ENCODE results near the gene INAVA.
"Not testable (repeated sequence)": the region's sequence is repeated elsewhere in the genome, so short reads cannot be mapped to it uniquely, and the experiment has no call there.

Gene INAVA

GRCh38 chr1:200919386-200919785, 24.7 kb downstream of the INAVA start:
- H3K4me3 ChIP-seq (ENCODE audit: low read length in 2 of 2): no peak overlapping the region
- H3K27me3 ChIP-seq (ENCODE audit: control insufficient read depth in 1 of 2, insufficient read depth in 2 of 2, low read length in 2 of 2): peaks cover 0 to 2% of the 10 kb centered on the region in 2 donors
- H3K9me3 ChIP-seq (ENCODE audit: control insufficient read depth in 2 of 2, low read length in 2 of 2): no peaks in the 10 kb centered on the region
- no peaks in the 10 kb centered on the region for H3K36me3 ChIP-seq (ENCODE audit: control insufficient read depth in 2 of 2, insufficient read depth in 2 of 2, low read length in 2 of 2)
- H3K9ac ChIP-seq (ENCODE audit: low read length in 2 of 2): no peak overlapping the region
- no peak overlapping the region for H3K27ac ChIP-seq (ENCODE audit: low read length)
- no peaks in the 10 kb centered on the region for H3K4me1 ChIP-seq (ENCODE audit: control insufficient read depth, insufficient read depth, low read length)

DNA sequence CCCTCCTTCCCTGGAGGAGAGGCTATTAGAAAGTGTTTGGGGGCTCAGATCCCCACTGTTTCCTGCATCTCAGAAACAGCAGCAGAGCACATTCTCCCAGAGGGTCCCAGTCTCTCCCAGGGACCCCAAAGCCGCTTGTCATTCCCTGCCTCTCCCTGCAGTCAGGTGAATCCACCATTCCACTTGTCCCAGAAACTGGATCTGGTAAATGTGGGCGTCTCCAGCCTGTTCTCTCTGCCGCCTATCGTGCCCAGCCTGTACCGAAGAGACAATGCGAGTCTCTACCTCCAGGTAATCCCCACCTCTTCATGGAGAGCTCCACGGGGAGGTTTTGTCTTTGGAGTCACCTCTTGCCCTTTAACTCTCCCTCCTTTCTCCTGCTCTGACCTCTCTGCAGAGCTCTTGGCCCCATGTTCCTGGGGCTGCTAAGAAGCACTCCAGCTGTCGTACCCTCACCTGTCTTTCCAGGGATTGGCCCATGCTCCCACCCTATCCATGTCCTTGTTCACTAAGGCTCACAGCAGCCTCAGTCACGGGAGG, 26.9 kb downstream of the INAVA start:
- H3K36me3 ChIP-seq (ENCODE audit: control insufficient read depth in 2 of 2, insufficient read depth in 2 of 2, low read length in 2 of 2): no peaks in the 10 kb centered on the region
- no peak overlapping the region for H3K4me3 ChIP-seq (ENCODE audit: low read length in 2 of 2)
- peaks cover 0 to 2% of the 10 kb centered on the region in 2 donors for H3K27me3 ChIP-seq (ENCODE audit: control insufficient read depth in 1 of 2, insufficient read depth in 2 of 2, low read length in 2 of 2)
- H3K9me3 ChIP-seq (ENCODE audit: control insufficient read depth in 2 of 2, low read length in 2 of 2): no peaks in the 10 kb centered on the region
- H3K9ac ChIP-seq (ENCODE audit: low read length in 2 of 2): no peak overlapping the region
- no peak overlapping the region for H3K27ac ChIP-seq (ENCODE audit: low read length)
- H3K4me1 ChIP-seq (ENCODE audit: control insufficient read depth, insufficient read depth, low read length): no peaks in the 10 kb centered on the region

- H3K27ac ChIP-seq (ENCODE audit: low read length): no peak overlapping the region
- no peak overlapping the region for H3K9ac ChIP-seq (ENCODE audit: low read length in 2 of 2)
- no peaks in the 10 kb centered on the region for H3K36me3 ChIP-seq (ENCODE audit: control insufficient read depth in 2 of 2, insufficient read depth in 2 of 2, low read length in 2 of 2)
- no peaks in the 10 kb centered on the region for H3K4me1 ChIP-seq (ENCODE audit: control insufficient read depth, insufficient read depth, low read length)
- H3K27me3 ChIP-seq (ENCODE audit: control insufficient read depth in 1 of 2, insufficient read depth in 2 of 2, low read length in 2 of 2): peaks cover 0 to 2% of the 10 kb centered on the region in 2 donors
- H3K4me3 ChIP-seq (ENCODE audit: low read length in 2 of 2): no peak overlapping the region
- H3K9me3 ChIP-seq (ENCODE audit: control insufficient read depth in 2 of 2, low read length in 2 of 2): no peaks in the 10 kb centered on the region
These were observed 27.7 kb downstream of the INAVA start for GRCh38 chr1:200922406-200922805.

GRCh38 chr1:200923601-200924000, 28.9 kb downstream of the INAVA start:
- Histone ChIP-seq H3K4me3 (ENCODE audit: low read length in 2 of 2) (no peak overlapping the region), H3K27ac (ENCODE audit: low read length) (no peak overlapping the region)

DNA sequence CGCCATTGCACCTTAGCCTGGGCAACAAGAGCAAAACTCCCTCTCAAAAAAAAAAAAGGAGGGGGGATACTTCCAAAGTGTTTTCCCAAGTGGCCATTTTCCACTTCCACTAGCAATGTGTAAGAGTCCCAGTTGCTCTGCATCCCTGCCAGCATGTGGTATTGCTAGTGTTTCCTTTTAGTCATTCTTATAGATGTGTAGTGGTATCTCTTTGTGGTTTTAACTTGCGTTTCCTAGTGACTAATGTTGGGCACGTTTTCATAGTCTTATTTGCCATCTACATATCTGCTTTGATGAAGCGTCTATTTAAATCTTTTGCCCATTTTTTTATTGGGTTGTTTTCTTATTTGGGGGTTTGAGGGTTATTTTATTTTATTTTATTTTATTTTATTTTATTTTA, 31.1 kb downstream of the INAVA start:
- H3K27ac ChIP-seq (ENCODE audit: low read length): no peak overlapping the region
- H3K36me3 ChIP-seq (ENCODE audit: control insufficient read depth in 2 of 2, insufficient read depth in 2 of 2, low read length in 2 of 2): no peaks in the 10 kb centered on the region
- no peak overlapping the region for H3K4me3 ChIP-seq (ENCODE audit: low read length in 2 of 2)
- H3K9me3 ChIP-seq (ENCODE audit: control insufficient read depth in 2 of 2, low read length in 2 of 2): no peaks in the 10 kb centered on the region
- no peaks in the 10 kb centered on the region for H3K4me1 ChIP-seq (ENCODE audit: control insufficient read depth, insufficient read depth, low read length)
- no peak overlapping the region for H3K9ac ChIP-seq (ENCODE audit: low read length in 2 of 2)
- H3K27me3 ChIP-seq (ENCODE audit: control insufficient read depth in 1 of 2, insufficient read depth in 2 of 2, low read length in 2 of 2): no peaks in the 10 kb centered on the region

More at GRCh38 chr1:200923601-200924000, 28.9 kb downstream of the INAVA start:
- Histone ChIP-seq H3K4me1 (ENCODE audit: control insufficient read depth, insufficient read depth, low read length) (no peaks in the 10 kb centered on the region), H3K9ac (ENCODE audit: low read length in 2 of 2) (no peak overlapping the region), H3K27me3 (ENCODE audit: control insufficient read depth in 1 of 2, insufficient read depth in 2 of 2, low read length in 2 of 2) (peaks cover 0 to 2% of the 10 kb centered on the region in 2 donors), H3K36me3 (ENCODE audit: control insufficient read depth in 2 of 2, insufficient read depth in 2 of 2, low read length in 2 of 2) (no peaks in the 10 kb centered on the region), H3K9me3 (ENCODE audit: control insufficient read depth in 2 of 2, low read length in 2 of 2) (no peaks in the 10 kb centered on the region)

DNA sequence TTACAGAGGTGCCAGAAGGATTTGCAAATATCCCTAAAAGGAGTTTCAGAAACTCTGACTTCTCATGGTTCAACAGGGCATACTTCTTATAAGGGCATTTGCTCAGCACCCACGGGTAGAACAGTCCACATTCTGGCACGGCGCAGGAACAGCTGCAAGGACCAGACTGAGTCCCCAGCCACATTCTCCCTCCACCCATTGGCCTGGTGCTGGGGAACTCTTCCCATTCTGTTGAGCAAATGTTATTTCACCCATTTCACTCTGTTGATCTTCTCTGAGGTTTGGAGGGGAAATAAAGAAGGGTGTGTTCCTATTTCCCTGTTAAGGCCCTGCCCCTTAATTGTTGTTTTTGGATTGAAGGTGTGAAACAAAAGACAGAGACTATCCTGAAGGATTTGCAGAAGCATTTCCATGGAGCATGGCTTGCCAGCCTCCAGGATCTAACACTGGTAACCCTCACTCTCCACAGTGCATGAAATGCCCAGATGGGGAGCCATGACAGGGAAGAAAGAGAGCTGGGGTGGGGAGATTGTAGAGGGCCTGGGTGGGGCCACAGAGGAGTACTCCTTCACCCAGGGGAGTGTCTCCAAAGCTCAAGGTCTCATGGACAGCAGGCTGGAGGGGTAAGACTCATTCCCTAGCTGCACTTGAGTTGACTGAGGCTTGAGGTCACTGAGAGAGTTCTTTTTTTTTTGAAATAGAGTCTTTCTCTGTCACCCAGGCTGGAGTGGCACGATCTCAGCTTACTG, 35.0 kb downstream of the INAVA start:
- no peak overlapping the region for H3K27ac ChIP-seq (ENCODE audit: low read length)
- H3K4me3 ChIP-seq (ENCODE audit: low read length in 2 of 2): no peak overlapping the region
- no peaks in the 10 kb centered on the region for H3K36me3 ChIP-seq (ENCODE audit: control insufficient read depth in 2 of 2, insufficient read depth in 2 of 2, low read length in 2 of 2)
- H3K9ac ChIP-seq (ENCODE audit: low read length in 2 of 2): no peak overlapping the region
- no peaks in the 10 kb centered on the region for H3K4me1 ChIP-seq (ENCODE audit: control insufficient read depth, insufficient read depth, low read length)
- H3K9me3 ChIP-seq (ENCODE audit: control insufficient read depth in 2 of 2, low read length in 2 of 2): no peaks in the 10 kb centered on the region
- no peaks in the 10 kb centered on the region for H3K27me3 ChIP-seq (ENCODE audit: control insufficient read depth in 1 of 2, insufficient read depth in 2 of 2, low read length in 2 of 2)

GRCh38 chr1:200930285-200930684, 35.6 kb downstream of the INAVA start:
- H3K4me1 ChIP-seq (ENCODE audit: control insufficient read depth, insufficient read depth, low read length); H3K27ac ChIP-seq (ENCODE audit: low read length); H3K9ac ChIP-seq (ENCODE audit: low read length in 2 of 2); H3K36me3 ChIP-seq (ENCODE audit: control insufficient read depth in 2 of 2, insufficient read depth in 2 of 2, low read length in 2 of 2); H3K9me3 ChIP-seq (ENCODE audit: control insufficient read depth in 2 of 2, low read length in 2 of 2); H3K27me3 ChIP-seq (ENCODE audit: control insufficient read depth in 1 of 2, insufficient read depth in 2 of 2, low read length in 2 of 2); H3K4me3 ChIP-seq (ENCODE audit: low read length in 2 of 2): not testable (repeated sequence)

DNA sequence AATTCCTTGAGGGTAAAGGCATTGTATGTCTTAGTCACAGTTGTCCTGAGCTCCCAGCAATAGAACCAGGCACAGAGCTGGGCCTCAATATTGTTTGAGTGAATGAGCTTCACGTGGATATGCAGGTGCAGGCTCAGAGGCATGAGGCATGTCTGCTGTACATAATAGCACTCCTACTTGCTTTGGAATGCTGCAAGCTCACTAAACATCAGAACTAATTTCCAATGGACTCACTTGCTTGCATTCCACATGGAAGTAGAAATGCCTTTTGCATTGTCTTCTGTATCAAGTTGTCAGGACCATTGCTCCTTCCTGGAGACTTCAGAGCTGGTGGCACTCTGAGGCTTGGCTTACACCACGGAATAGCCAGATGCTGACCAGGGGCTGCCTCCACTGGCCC, 37.1 kb downstream of the INAVA start:
- no peak overlapping the region for H3K27ac ChIP-seq (ENCODE audit: low read length)
- H3K9me3 ChIP-seq (ENCODE audit: control insufficient read depth in 2 of 2, low read length in 2 of 2): no peaks in the 10 kb centered on the region
- H3K4me3 ChIP-seq (ENCODE audit: low read length in 2 of 2): no peak overlapping the region
- no peaks in the 10 kb centered on the region for H3K4me1 ChIP-seq (ENCODE audit: control insufficient read depth, insufficient read depth, low read length)
- H3K36me3 ChIP-seq (ENCODE audit: control insufficient read depth in 2 of 2, insufficient read depth in 2 of 2, low read length in 2 of 2): no peaks in the 10 kb centered on the region
- H3K27me3 ChIP-seq (ENCODE audit: control insufficient read depth in 1 of 2, insufficient read depth in 2 of 2, low read length in 2 of 2): no peaks in the 10 kb centered on the region
- no peak overlapping the region for H3K9ac ChIP-seq (ENCODE audit: low read length in 2 of 2)

DNA sequence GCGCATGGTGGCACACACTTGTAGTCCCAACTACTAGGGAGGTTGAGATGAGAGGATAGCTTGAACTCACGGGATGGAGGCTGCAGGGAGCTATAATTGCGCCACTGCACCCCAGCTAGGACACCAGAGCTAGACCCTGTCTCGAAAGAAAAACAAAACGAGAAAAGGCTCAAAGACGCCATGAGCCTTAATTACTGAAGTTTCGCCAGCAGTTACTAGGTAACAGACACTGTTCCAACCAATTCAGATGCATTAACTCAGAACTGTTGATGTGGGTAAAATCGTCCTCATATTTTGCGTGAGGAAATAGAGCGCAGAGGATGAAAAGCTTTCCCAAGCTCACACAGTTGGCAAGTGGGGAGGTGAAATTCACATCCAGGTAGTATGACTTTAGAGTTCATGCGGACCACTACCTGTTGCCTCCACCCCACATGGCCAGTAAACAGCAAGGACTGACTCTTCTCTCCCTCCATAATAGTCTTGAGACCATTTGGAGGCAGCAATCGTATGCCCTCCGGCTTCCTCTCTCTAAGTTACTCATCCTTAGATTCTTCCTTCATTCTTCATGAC, 40.1 kb downstream of the INAVA start:
- Histone ChIP-seq H3K9me3 (ENCODE audit: control insufficient read depth in 2 of 2, low read length in 2 of 2) (no peaks in the 10 kb centered on the region), H3K27me3 (ENCODE audit: control insufficient read depth in 1 of 2, insufficient read depth in 2 of 2, low read length in 2 of 2) (no peaks in the 10 kb centered on the region), H3K27ac (ENCODE audit: low read length) (no peak overlapping the region)

DNA sequence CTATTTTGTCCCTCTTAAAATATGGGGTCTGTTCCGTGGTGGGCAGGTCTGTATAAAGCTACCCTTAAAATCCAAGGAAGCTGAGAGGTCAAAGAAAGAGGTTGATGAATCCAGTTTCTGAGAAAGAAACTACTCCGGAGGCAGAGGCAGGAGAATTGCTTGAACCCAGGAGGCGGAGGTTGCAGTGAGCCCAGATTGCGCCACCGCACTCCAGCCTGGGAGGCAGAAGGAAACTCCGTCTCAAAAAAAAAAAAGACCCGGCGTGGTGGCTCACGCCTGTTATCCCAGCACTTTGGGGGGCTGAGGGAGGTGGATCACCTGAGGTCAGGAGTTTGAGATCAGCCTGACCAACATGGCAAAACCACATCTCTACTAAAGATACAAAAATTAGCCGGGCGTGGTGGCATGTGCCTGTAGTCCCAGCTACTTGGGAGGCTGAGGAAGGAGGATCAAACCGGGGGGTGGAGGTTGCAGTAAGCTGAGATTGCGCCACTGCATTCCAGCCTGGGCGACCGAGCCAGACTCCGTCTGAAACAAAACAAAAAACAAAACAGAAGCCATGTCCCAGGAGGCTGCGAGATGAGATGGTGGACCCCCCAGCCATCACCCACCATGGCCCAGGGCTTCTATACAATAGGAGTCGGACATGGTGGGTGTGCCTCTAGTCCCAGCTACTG, 40.7 kb downstream of the INAVA start:
- not testable (repeated sequence) for H3K4me1 ChIP-seq (ENCODE audit: control insufficient read depth, insufficient read depth, low read length); H3K9me3 ChIP-seq (ENCODE audit: control insufficient read depth in 2 of 2, low read length in 2 of 2); H3K27ac ChIP-seq (ENCODE audit: low read length); H3K36me3 ChIP-seq (ENCODE audit: control insufficient read depth in 2 of 2, insufficient read depth in 2 of 2, low read length in 2 of 2); H3K4me3 ChIP-seq (ENCODE audit: low read length in 2 of 2); H3K9ac ChIP-seq (ENCODE audit: low read length in 2 of 2); H3K27me3 ChIP-seq (ENCODE audit: control insufficient read depth in 1 of 2, insufficient read depth in 2 of 2, low read length in 2 of 2)

More for the DNA sequence above, 40.1 kb downstream of the INAVA start:
- Histone ChIP-seq H3K36me3 (ENCODE audit: control insufficient read depth in 2 of 2, insufficient read depth in 2 of 2, low read length in 2 of 2) (no peaks in the 10 kb centered on the region), H3K4me1 (ENCODE audit: control insufficient read depth, insufficient read depth, low read length) (no peaks in the 10 kb centered on the region), H3K9ac (ENCODE audit: low read length in 2 of 2) (no peak overlapping the region), H3K4me3 (ENCODE audit: low read length in 2 of 2) (no peak overlapping the region)

Data from stomach smooth muscle (tissue), 2 donors.